H9 (cell line): ENCODE results near the gene PER2. TPM values are rescaled to one million over a fixed set of nuclear protein-coding genes. Genes with fewer than 3 reads are reported as not detected.

ENCODE experiments used
- DNase-seq: peaks from one replicate; pipeline ENCODE4 v3.0.0-alpha.2; 2017
- H2AFZ ChIP-seq: one replicate; pipeline ENCODE4 v1.6.1; 2013; ENCODE audit warnings: mild to moderate bottlenecking, low read length, control low read depth, moderate library complexity
- H2AK5ac ChIP-seq: 2 replicates; pipeline ENCODE4 v1.6.1; 2013; ENCODE audit warnings: low read length, control low read depth, mixed read lengths; ENCODE audit not compliant: insufficient read length
- H2BK120ac ChIP-seq: one replicate; pipeline ENCODE4 v1.6.1; 2013; ENCODE audit warnings: low read depth, mild to moderate bottlenecking, low read length, control low read depth, inconsistent platforms; ENCODE audit not compliant: poor library complexity, severe bottlenecking
- H2BK12ac ChIP-seq: 2 replicates; pipeline ENCODE4 v1.6.1; 2013; ENCODE audit warnings: low read length, control low read depth, mixed read lengths, low read depth; ENCODE audit not compliant: insufficient read length
- H2BK15ac ChIP-seq: 2 replicates; pipeline ENCODE4 v1.6.1; 2013; ENCODE audit warnings: low read depth, low read length, control low read depth
- H2BK20ac ChIP-seq: one replicate; pipeline ENCODE4 v1.6.1; 2013; ENCODE audit warnings: low read depth, mild to moderate bottlenecking, low read length, control low read depth, inconsistent platforms; ENCODE audit not compliant: poor library complexity, severe bottlenecking
- H2BK5ac ChIP-seq: 2 replicates; pipeline ENCODE4 v1.6.1; 2013; ENCODE audit warnings: low read length, control low read depth, mixed read lengths; ENCODE audit not compliant: insufficient read length
- H3K14ac ChIP-seq: 2 replicates; pipeline ENCODE4 v1.6.1; 2013; ENCODE audit warnings: low read length, control low read depth; ENCODE audit not compliant: insufficient read depth
- H3K18ac ChIP-seq: 2 replicates; pipeline ENCODE4 v1.6.1; 2013; ENCODE audit warnings: low read depth, mild to moderate bottlenecking, mixed read lengths, low read length, control low read depth; ENCODE audit not compliant: insufficient read length
- H3K23ac ChIP-seq: 2 replicates; pipeline ENCODE4 v1.6.1; 2013; ENCODE audit warnings: low read length, control low read depth, mixed read lengths, low read depth; ENCODE audit not compliant: insufficient read length
- H3K23me2 ChIP-seq: 2 replicates; pipeline ENCODE4 v1.6.1; 2013; ENCODE audit warnings: low read depth, mild to moderate bottlenecking, mixed read lengths, low read length, control low read depth; ENCODE audit not compliant: insufficient read length, poor library complexity, severe bottlenecking
- H3K27ac ChIP-seq: 2 replicates; pipeline ENCODE4 v1.5.1; 2013; ENCODE audit warnings: low read length, control low read depth, mixed read lengths, low read depth; ENCODE audit not compliant: insufficient read length
- H3K27me3 ChIP-seq: 2 replicates; pipeline ENCODE4 v1.6.1; 2013; ENCODE audit warnings: low read length, control low read depth, inconsistent platforms; ENCODE audit not compliant: insufficient read depth
- H3K4ac ChIP-seq: 2 replicates; pipeline ENCODE4 v1.6.1; 2013; ENCODE audit warnings: low read depth, mild to moderate bottlenecking, control low read depth, inconsistent platforms, low read length, moderate library complexity
- H3K4me1 ChIP-seq: 2 replicates; pipeline ENCODE4 v1.6.1; 2013; ENCODE audit warnings: low read length, control low read depth, inconsistent platforms; ENCODE audit not compliant: insufficient read depth
- H3K4me2 ChIP-seq: 2 replicates; pipeline ENCODE4 v1.6.1; 2013; ENCODE audit warnings: low read length, control low read depth, mixed read lengths; ENCODE audit not compliant: insufficient read length, insufficient read depth
- H3K56ac ChIP-seq: 2 replicates; pipeline ENCODE4 v1.6.1; 2013; ENCODE audit warnings: low read depth, mild to moderate bottlenecking, mixed read lengths, low read length, control low read depth; ENCODE audit not compliant: insufficient read length
- H3K79me1 ChIP-seq: 2 replicates; pipeline ENCODE4 v1.6.1; 2013; ENCODE audit warnings: low read depth, mild to moderate bottlenecking, moderate library complexity, low read length, control low read depth, inconsistent platforms; ENCODE audit not compliant: insufficient read depth, poor library complexity, severe bottlenecking
- H3K79me2 ChIP-seq: 2 replicates; pipeline ENCODE4 v1.6.1; 2013; ENCODE audit warnings: low read length, control low read depth, inconsistent platforms; ENCODE audit not compliant: insufficient read depth
- H3K9ac ChIP-seq: 2 replicates; pipeline ENCODE4 v1.6.1; 2013; ENCODE audit warnings: low read length, control low read depth, mixed read lengths; ENCODE audit not compliant: insufficient read length; ENCODE audit errors: extremely low read depth
- H3K9me3 ChIP-seq: one replicate; pipeline ENCODE4 v1.6.1; 2013; ENCODE audit warnings: low read depth, low read length, inconsistent platforms; ENCODE audit not compliant: control insufficient read depth
- H3T11ph ChIP-seq: one replicate; pipeline ENCODE4 v1.6.1; 2013; ENCODE audit warnings: mild to moderate bottlenecking, low read length, control low read depth, inconsistent platforms
- H4K20me1 ChIP-seq: one replicate; pipeline ENCODE4 v1.6.1; 2013; ENCODE audit not compliant: control insufficient read depth, insufficient read length, insufficient read depth
- H4K5ac ChIP-seq: 2 replicates; pipeline ENCODE4 v1.6.1; 2013; ENCODE audit warnings: low read depth, mild to moderate bottlenecking, mixed read lengths, low read length, control low read depth; ENCODE audit not compliant: insufficient read length
- H4K8ac ChIP-seq: replicated peaks from 2 replicates; pipeline ENCODE4 v1.6.1; 2013; ENCODE audit warnings: low read length, control low read depth, mixed read lengths, low read depth; ENCODE audit not compliant: insufficient read length
- H4K91ac ChIP-seq: 2 replicates; pipeline ENCODE4 v1.6.1; 2013; ENCODE audit warnings: low read depth, mild to moderate bottlenecking, moderate library complexity, mixed read lengths, low read length, control low read depth; ENCODE audit not compliant: insufficient read length
- H3K27ac Mint-ChIP-seq, 3 experiments: 2 replicates in 2 of 3; 3 replicates in 1 of 3; pipeline ENCODE4 v1.8.0; 2020 to 2021; ENCODE audit warnings: mixed read lengths in 3 of 3, mild to moderate bottlenecking in 1 of 3, moderate library complexity in 1 of 3
- H3K27me3 Mint-ChIP-seq: 2 replicates; pipeline ENCODE4 v1.8.0; 2021; ENCODE audit warnings: low read depth, mild to moderate bottlenecking, moderate library complexity, mixed read lengths
- H3K36me3 Mint-ChIP-seq, 3 experiments: 2 replicates in 2 of 3; 3 replicates in 1 of 3; pipeline ENCODE4 v1.8.0; 2020 to 2021; ENCODE audit warnings: low read depth in 3 of 3, mixed read lengths in 3 of 3; ENCODE audit not compliant: insufficient read depth in 1 of 3
- H3K4me1 Mint-ChIP-seq, 2 experiments: 2 replicates each; pipeline ENCODE4 v1.8.0; 2020; ENCODE audit warnings: mixed read lengths in 2 of 2
- H3K4me3 Mint-ChIP-seq, 2 experiments: 2 replicates in 1 of 2; 3 replicates in 1 of 2; pipeline ENCODE4 v1.8.0; 2020 to 2021; ENCODE audit warnings: mild to moderate bottlenecking in 2 of 2, mixed read lengths in 2 of 2, moderate library complexity in 1 of 2
- H3K9me3 Mint-ChIP-seq, 2 experiments: 2 replicates in 1 of 2; 3 replicates in 1 of 2; pipeline ENCODE4 v1.8.0; 2020; ENCODE audit warnings: mild to moderate bottlenecking in 2 of 2, mixed read lengths in 2 of 2, moderate library complexity in 1 of 2
- CTCF ChIP-seq: fragments of 200-600 bp; sonication (generic); conservative IDR thresholded peaks from 3 replicates; pipeline ENCODE4 v1.8.0; 2021; ENCODE audit warnings: antibody characterized with exemption, mild to moderate bottlenecking
- WGBS: extraction: QIAGEN DNeasy Blood & Tissue Kit; methylation state at CpG from one replicate; pipeline ENCODE4 v1.1.7; 2013; ENCODE audit warnings: missing lambda C conversion rate, low lambda C conversion rate, mixed read lengths; ENCODE audit not compliant: insufficient read length; ENCODE audit errors: extremely low coverage; 5-methylcytosine and 5-hydroxymethylcytosine counted together
- total RNA-seq: library from RNA; stranded (reverse); gene quantifications from 2 replicates; pipeline ENCODE4 v1.2.1, GENCODE V29; 2021

Gene PER2
- total RNA-seq, 1 experiment from 2014 or later = 12.9 TPM

GRCh38 chr2:238286095-238286494, 2.3 kb downstream of the PER2 start:
- Histone ChIP-seq H4K5ac (no peak overlapping the region), H4K91ac (no peak overlapping the region), H2BK12ac (no peak overlapping the region), H4K20me1 (no peaks in the 10 kb centered on the region), H3K4me1 (no peaks in the 10 kb centered on the region; the same call in 1 of the 2 replicates), H2BK120ac (no peak overlapping the region), H3K56ac (no peak overlapping the region), H2BK20ac (no peak overlapping the region), H3K9me3 (no peaks in the 10 kb centered on the region), H3K23ac (no peak overlapping the region), H3K27ac (no peak overlapping the region), H2AFZ (no peak overlapping the region), H3K79me1 (no peaks in the 10 kb centered on the region), H2BK5ac (no peak overlapping the region), H3K14ac (peak overlapping the region; percentile 40; the same call in 1 of the 2 replicates), H3T11ph (no peak overlapping the region), H2AK5ac (no peak overlapping the region), H3K18ac (peak overlapping the region; percentile 61), H4K8ac (no peak overlapping the region), H3K4ac (no peak overlapping the region), H3K23me2 (peaks cover 11% of the 10 kb centered on the region), H2BK15ac (no peak overlapping the region), H3K27me3 (no peaks in the 10 kb centered on the region), H3K79me2 (no peaks in the 10 kb centered on the region; the same call in 1 of the 2 replicates), H3K9ac (no peak overlapping the region), H3K4me2 (no peak overlapping the region)
- Mint-ChIP-seq H3K4me3 (peak overlapping the region in 1 of 2 experiments; percentile 35; a peak in 2 of 5 replicates), H3K4me1 (peaks cover 37 to 54% of the 10 kb centered on the region in 2 experiments), H3K27me3 (peaks cover 9% of the 10 kb centered on the region), H3K36me3 (no peaks in the 10 kb centered on the region; a peak in 1 of 7 replicates), H3K27ac (peak overlapping the region in 2 of 3 experiments; percentile 76 to 95; a peak in 3 of 7 replicates), H3K9me3 (no peaks in the 10 kb centered on the region)
- no CpG with 5 or more reads among the region's 7 CpGs for WGBS
- no peak for TF ChIP-seq CTCF
- no peak for DNase-seq
